Thoracic aorta (tissue), 2 donors: Measurements from ENCODE around the gene PLPP1. TPM values are rescaled to one million over a fixed set of nuclear protein-coding genes. Genes with fewer than 3 reads are reported as not detected.

Source experiments
- ATAC-seq: fragments of 150-250 bp; one replicate; pipeline ENCODE4 v1.8.0; 2017; ENCODE audit warnings: low read depth; ENCODE audit not compliant: insufficient number of reproducible peaks, low FRiP score
- DNase-seq: peaks from one replicate; pipeline ENCODE4 v3.0.0-alpha.2; 2020; ENCODE audit warnings: low spot score
- H3K27ac ChIP-seq, 2 donors: fragments of 200-600 bp; sonication (generic); 1 replicate in 1 of 2; 2 replicates in 1 of 2; pipeline ENCODE4 v1.5.1; 2016; ENCODE audit warnings: mild to moderate bottlenecking in 2 of 2, moderate library complexity in 2 of 2
- H3K27me3 ChIP-seq: fragments of 200-600 bp; sonication (generic); replicated peaks from 2 replicates; pipeline ENCODE4 v1.6.0; 2016; ENCODE audit warnings: mild to moderate bottlenecking; ENCODE audit not compliant: insufficient read depth
- H3K36me3 ChIP-seq: fragments of 200-600 bp; sonication (generic); one replicate; pipeline ENCODE4 v1.5.1; 2016
- H3K4me1 ChIP-seq, 2 donors: fragments of 200-600 bp; sonication (generic); 1 replicate in 1 of 2; 2 replicates in 1 of 2; pipeline versions ENCODE4 v1.5.1 to v1.6.0; 2016; ENCODE audit warnings: low read depth in 2 of 2, mild to moderate bottlenecking in 1 of 2; ENCODE audit not compliant: control insufficient read depth in 1 of 2
- H3K4me3 ChIP-seq: fragments of 200-600 bp; sonication (generic); 2 replicates; pipeline ENCODE4 v1.5.1; 2016; ENCODE audit warnings: mild to moderate bottlenecking
- H3K9me3 ChIP-seq: fragments of 200-600 bp; sonication (generic); 2 replicates; pipeline ENCODE4 v1.5.1; 2016
- total RNA-seq, 2 donors: library from RNA; depleted of rRNA; stranded (reverse); fragments of >200 nt; gene quantifications; one replicate each; pipeline versions ENCODE4 v1.1.0 to v1.2.3, GENCODE V29; 2016
- TF ChIP-seq, protein P1 (sequence below): fragments of 200-600 bp; sonication (generic); IDR thresholded peaks from one replicate; pipeline ENCODE4 v1.5.1; 2019; ENCODE audit warnings: antibody characterized with exemption

The PLPP1 gene
- total RNA-seq, 2 donors from 2014 or later: 341 to 509 TPM

GRCh38 chr5:55470282-55470681 is 64.5 kb downstream of the PLPP1 start:
- Histone ChIP-seq H3K27ac (no peak overlapping the region), H3K4me1 (peaks cover 5 to 30% of the 10 kb centered on the region in 2 donors), H3K4me3 (no peak overlapping the region), H3K27me3 (no peaks in the 10 kb centered on the region), H3K36me3 (peaks cover 2% of the 10 kb centered on the region), H3K9me3 (no peaks in the 10 kb centered on the region)
- ATAC-seq (no peak), DNase-seq (no peak)
- TF ChIP-seq, protein P1, sequence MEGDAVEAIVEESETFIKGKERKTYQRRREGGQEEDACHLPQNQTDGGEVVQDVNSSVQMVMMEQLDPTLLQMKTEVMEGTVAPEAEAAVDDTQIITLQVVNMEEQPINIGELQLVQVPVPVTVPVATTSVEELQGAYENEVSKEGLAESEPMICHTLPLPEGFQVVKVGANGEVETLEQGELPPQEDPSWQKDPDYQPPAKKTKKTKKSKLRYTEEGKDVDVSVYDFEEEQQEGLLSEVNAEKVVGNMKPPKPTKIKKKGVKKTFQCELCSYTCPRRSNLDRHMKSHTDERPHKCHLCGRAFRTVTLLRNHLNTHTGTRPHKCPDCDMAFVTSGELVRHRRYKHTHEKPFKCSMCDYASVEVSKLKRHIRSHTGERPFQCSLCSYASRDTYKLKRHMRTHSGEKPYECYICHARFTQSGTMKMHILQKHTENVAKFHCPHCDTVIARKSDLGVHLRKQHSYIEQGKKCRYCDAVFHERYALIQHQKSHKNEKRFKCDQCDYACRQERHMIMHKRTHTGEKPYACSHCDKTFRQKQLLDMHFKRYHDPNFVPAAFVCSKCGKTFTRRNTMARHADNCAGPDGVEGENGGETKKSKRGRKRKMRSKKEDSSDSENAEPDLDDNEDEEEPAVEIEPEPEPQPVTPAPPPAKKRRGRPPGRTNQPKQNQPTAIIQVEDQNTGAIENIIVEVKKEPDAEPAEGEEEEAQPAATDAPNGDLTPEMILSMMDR: no peak

DNA sequence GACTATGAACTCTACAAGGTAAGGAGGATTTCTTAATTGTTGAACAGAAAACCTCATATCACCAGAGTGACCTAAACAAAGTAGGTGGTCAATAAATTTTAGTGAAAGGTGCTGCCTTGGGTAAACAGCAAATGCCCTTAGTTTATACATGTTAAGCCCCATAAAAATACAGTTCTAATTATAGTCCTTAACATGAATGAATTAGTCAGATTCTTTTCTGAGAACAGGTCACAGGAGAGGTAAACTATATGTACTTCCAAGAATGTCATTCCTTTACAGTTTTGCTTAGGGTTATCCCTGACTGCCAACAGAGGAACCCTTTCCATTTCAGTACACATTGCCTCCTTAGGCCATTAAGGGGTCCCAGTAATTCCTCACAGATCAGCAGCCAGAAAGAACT is 64.9 kb downstream of the PLPP1 start:
- peaks cover 5 to 30% of the 10 kb centered on the region in 2 donors for H3K4me1 ChIP-seq
- TF ChIP-seq, protein P1: no peak
- peaks cover 2% of the 10 kb centered on the region for H3K36me3 ChIP-seq
- DNase-seq: no peak
- no peak overlapping the region for H3K4me3 ChIP-seq
- no peaks in the 10 kb centered on the region for H3K9me3 ChIP-seq
- no peaks in the 10 kb centered on the region for H3K27me3 ChIP-seq
- ATAC-seq: no peak
- H3K27ac ChIP-seq: no peak overlapping the region

DNA sequence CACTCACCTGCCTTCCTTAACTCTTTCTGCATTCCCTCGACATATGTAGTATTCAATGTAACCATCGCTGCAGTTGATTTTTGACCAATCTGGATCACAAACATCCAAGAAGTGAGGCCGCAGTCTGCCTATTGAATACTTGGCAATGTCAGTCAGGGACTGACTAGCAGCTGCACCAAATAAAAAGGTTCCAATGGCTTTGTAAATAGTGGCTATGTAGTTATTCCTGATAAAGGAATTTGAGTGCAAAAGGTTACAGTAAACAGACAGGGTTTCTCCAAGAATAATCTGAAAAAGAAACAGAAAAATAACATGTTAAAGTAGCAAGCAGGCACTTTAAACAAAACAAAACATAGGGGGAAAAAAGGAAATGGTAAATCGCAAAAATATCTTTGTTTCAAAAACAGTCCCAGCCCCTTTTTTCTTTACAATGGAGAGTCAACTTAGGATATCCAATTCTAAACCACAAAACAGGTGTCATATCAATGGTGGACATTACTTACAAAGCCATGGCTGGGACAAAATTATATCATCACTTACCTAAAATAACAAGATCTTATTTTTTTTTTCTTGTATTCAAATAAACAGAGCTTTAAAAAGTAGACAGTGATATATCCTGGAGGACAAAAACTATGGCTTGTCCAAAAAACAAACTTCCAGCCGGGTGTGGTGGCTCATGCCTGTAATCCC is 66.8 kb downstream of the PLPP1 start:
- H3K9me3 ChIP-seq: no peaks in the 10 kb centered on the region
- TF ChIP-seq, protein P1: no peak
- H3K27me3 ChIP-seq: no peaks in the 10 kb centered on the region
- peaks cover 5 to 30% of the 10 kb centered on the region in 2 donors for H3K4me1 ChIP-seq
- ATAC-seq (no peak), DNase-seq (no peak)
- peak overlapping the region in 1 of 2 donors; percentile 33 for H3K27ac ChIP-seq
- H3K36me3 ChIP-seq: peaks cover 2% of the 10 kb centered on the region
- H3K4me3 ChIP-seq: no peak overlapping the region

DNA sequence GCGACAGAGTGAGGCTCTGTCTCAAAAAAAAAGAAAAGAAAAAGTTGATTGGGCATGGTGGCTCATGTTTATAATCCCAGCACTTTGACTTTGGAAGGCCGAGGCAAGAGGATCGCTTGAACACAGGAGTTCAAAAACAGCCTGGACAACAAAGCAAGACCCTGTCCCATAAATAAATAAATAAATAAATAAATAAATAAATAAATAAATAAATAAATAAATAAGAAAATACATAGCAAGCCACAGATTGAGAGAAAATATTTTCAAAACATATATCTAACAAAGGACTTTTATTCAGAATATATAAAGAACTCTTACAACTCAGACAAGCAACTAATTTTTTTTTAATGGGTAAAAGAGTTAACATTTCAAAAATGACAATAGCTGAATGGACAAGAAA is 71.2 kb downstream of the PLPP1 start:
- H3K36me3 ChIP-seq: peaks cover 2% of the 10 kb centered on the region
- H3K27ac ChIP-seq: no peak overlapping the region
- no peaks in the 10 kb centered on the region for H3K9me3 ChIP-seq
- no peak for ATAC-seq
- no peak for DNase-seq
- peaks cover 5 to 20% of the 10 kb centered on the region in 2 donors for H3K4me1 ChIP-seq
- TF ChIP-seq, protein P1: no peak
- no peak overlapping the region for H3K4me3 ChIP-seq
- H3K27me3 ChIP-seq: no peaks in the 10 kb centered on the region

DNA sequence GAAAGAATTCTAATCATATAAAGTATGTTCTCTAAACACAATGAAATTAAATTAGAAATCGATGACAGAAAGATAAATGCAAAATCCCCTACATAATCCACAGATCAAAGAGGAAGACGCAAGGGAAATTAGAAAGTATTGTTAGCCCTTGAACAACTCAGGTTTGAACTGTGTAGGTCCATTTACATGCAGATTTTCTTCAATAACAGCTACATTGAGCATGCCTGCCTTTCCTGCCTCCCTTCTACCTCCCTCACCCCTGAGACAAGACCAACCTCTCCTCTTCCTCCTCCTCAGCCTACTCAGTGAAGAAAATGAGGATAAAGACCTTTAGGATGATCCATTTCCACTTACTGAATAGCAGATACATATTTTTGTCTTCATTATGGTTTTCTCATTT is 75.2 kb downstream of the PLPP1 start:
- peaks cover 0 to 12% of the 10 kb centered on the region in 2 donors for H3K4me1 ChIP-seq

More for the DNA sequence above, 75.2 kb downstream of the PLPP1 start:
- Histone ChIP-seq H3K9me3 (no peaks in the 10 kb centered on the region), H3K4me3 (no peak overlapping the region), H3K36me3 (no peaks in the 10 kb centered on the region), H3K27me3 (no peaks in the 10 kb centered on the region), H3K27ac (no peak overlapping the region)
- no peak for DNase-seq
- ATAC-seq: no peak
- TF ChIP-seq, protein P1: no peak
